Measurements from ENCODE around the gene PALB2. TPM values are rescaled to one million over a fixed set of nuclear protein-coding genes. Genes with fewer than 3 reads are reported as not detected.

Gene PALB2
- total and polyA plus RNA-seq, 2 of the 8 experiments (the other 6 are each of a cell fraction or from before 2014, with no cell fraction given): 12.5 to 33.1 TPM

GRCh38 chr16:23679986-23680336 is 38.9 kb upstream of the PALB2 start:
- Histone ChIP-seq H3K27me3 (replicated peaks in 1 of 4; ENCODE audit: control insufficient read depth in 3 of 4, extremely low read depth in 1 of 4, insufficient read depth in 3 of 4, low read length in 3 of 4) (no peaks in the 10 kb centered on the region), H2BK120ac (replicated peaks; ENCODE audit: low read depth, low read length) (no peak overlapping the region), H2BK20ac (ENCODE audit: low read length) (no peak overlapping the region), H3K79me1 (ENCODE audit: low read depth, low read length) (peaks cover 20% of the 10 kb centered on the region), H4K91ac (replicated peaks; ENCODE audit: insufficient read length, low read length) (no peak overlapping the region), H2AFZ (ENCODE audit: low read length) (no peak overlapping the region), H3K4ac (replicated peaks; ENCODE audit: insufficient read length, low read depth, low read length) (no peak overlapping the region), H3K9ac (replicated peaks in 1 of 4; ENCODE audit: extremely low read depth in 1 of 4, low read depth in 3 of 4, low read length in 3 of 4) (peak overlapping the region in 3 of 4 experiments; percentile 85 to 90 (median 86); a peak in 6 of 7 replicates), H3K36me3 (ENCODE audit: control insufficient read depth in 2 of 4, insufficient read depth in 4 of 4, low read length in 3 of 4) (peaks cover 27 to 46% (median 33%) of the 10 kb centered on the region in 4 experiments), H3K23ac (ENCODE audit: insufficient read length) (no peak overlapping the region), H3K23me2 (ENCODE audit: low read depth, low read length) (peaks cover 11% of the 10 kb centered on the region; the same call in 1 of the 2 replicates), H2BK12ac (ENCODE audit: low read depth, low read length) (no peak overlapping the region), H3K79me2 (ENCODE audit: control insufficient read depth in 1 of 2, insufficient read depth in 2 of 2, low read length in 2 of 2) (peaks cover 16 to 39% of the 10 kb centered on the region in 2 experiments), H4K8ac (ENCODE audit: extremely low read depth, insufficient read depth, low read length) (no peak overlapping the region), H3K56ac (replicated peaks; ENCODE audit: insufficient read length, low read depth, low read length) (no peak overlapping the region), H3K9me3 (ENCODE audit: insufficient read depth in 2 of 2, low read depth in 1 of 2, low read length in 1 of 2) (no peaks in the 10 kb centered on the region), H4K5ac (ENCODE audit: insufficient read length, low read depth, low read length) (no peak overlapping the region), H4K20me1 (replicated peaks in 1 of 2; ENCODE audit: control insufficient read depth in 1 of 2, insufficient read depth in 2 of 2, low read length in 2 of 2) (peaks cover 3 to 14% of the 10 kb centered on the region in 2 experiments), H3K4me2 (ENCODE audit: insufficient read depth in 1 of 2, low read depth in 2 of 2, low read length in 2 of 2) (peak overlapping the region; percentile 90 to 94), H2AK5ac (ENCODE audit: low read depth, low read length) (no peak overlapping the region), H3K4me3 (ENCODE audit: extremely low read depth in 1 of 4, insufficient read depth in 2 of 4, low read depth in 3 of 4, low read length in 4 of 4) (peak overlapping the region; percentile 96 to 99 (median 98)), H2BK5ac (ENCODE audit: low read depth, low read length) (peak overlapping the region; percentile 95), H3K4me1 (replicated peaks in 1 of 4; ENCODE audit: control insufficient read depth in 3 of 4, insufficient read depth in 4 of 4, low read length in 3 of 4) (peaks cover 2 to 8% (median 7%) of the 10 kb centered on the region in 4 experiments; a peak in 4 of 7 replicates), H3K14ac (ENCODE audit: insufficient read length) (no peak overlapping the region), H2BK15ac (ENCODE audit: low read length) (no peak overlapping the region), H3K18ac (ENCODE audit: extremely low read depth, low read length) (no peak overlapping the region), H3K27ac (ENCODE audit: low read depth, low read length) (no peak overlapping the region)
- CTCF ChIA-PET (ENCODE audit: partially characterized antibody): interaction anchor here (1.3 to 4.7 kb wide), 3 partner anchors 14 to 180 kb away, joined by 3 to 43 read pairs (median 5); no protein-coding TSS in a partner anchor
- FAIRE-seq: no peak
- POLR2A ChIA-PET (ENCODE audit: partially characterized antibody): interaction anchor here (1.0 to 13.1 kb wide), 9 partner anchors 12 to 171 kb away, joined by 3 to 230 read pairs (median 9); partner anchors contain the start of genes DCTN5, NDUFAB1 and PALB2
- no peak for DNase-seq (ENCODE audit: low read depth in 1 of 2, low spot score in 2 of 2)
- WGBS, 2 experiments (ENCODE audit: extremely low coverage in 1 of 2, insufficient coverage in 1 of 2, insufficient read length in 1 of 2, insufficient replicate concordance in 2 of 2, low coverage in 1 of 2, low lambda C conversion rate in 2 of 2, missing lambda C conversion rate in 1 of 2): 41% methylated on average over 6 of the region's 6 CpGs; no CpG with 5 or more reads in 1 of the 2 experiments
- TF ChIP-seq CTBP2 (IDR thresholded peaks at IDR 0.05; ENCODE audit: borderline replicate concordance, insufficient read depth, insufficient read length, low read length) (no peak), CHD2 (IDR thresholded peaks at IDR 0.05; ENCODE audit: low read length) (no peak), SIX5 (IDR thresholded peaks at IDR 0.05; ENCODE audit: low read depth, low read length) (no peak), EP300 (IDR thresholded peaks at IDR 0.05; ENCODE audit: borderline replicate concordance in 1 of 2, low read depth in 2 of 2, low read length in 2 of 2) (no peak), HDAC6 (IDR thresholded peaks at IDR 0.05; ENCODE audit: low read depth, low read length) (no peak), RXRA (IDR thresholded peaks at IDR 0.05; ENCODE audit: insufficient read depth, low read depth, low read length) (no peak), SP2 (IDR thresholded peaks at IDR 0.05; ENCODE audit: low read length) (no peak), SRF (IDR thresholded peaks at IDR 0.05; ENCODE audit: low read depth, low read length) (no peak), RNF2 (IDR thresholded peaks at IDR 0.05; ENCODE audit: borderline replicate concordance, low read depth, low read length, missing control alignments, poor library complexity, severe bottlenecking) (no peak), SP4 (IDR thresholded peaks at IDR 0.05; ENCODE audit: low read length) (no peak), FOSL1 (IDR thresholded peaks at IDR 0.05; ENCODE audit: insufficient read depth, low read depth, low read length) (no peak)
- TF ChIP-seq, protein P1, sequence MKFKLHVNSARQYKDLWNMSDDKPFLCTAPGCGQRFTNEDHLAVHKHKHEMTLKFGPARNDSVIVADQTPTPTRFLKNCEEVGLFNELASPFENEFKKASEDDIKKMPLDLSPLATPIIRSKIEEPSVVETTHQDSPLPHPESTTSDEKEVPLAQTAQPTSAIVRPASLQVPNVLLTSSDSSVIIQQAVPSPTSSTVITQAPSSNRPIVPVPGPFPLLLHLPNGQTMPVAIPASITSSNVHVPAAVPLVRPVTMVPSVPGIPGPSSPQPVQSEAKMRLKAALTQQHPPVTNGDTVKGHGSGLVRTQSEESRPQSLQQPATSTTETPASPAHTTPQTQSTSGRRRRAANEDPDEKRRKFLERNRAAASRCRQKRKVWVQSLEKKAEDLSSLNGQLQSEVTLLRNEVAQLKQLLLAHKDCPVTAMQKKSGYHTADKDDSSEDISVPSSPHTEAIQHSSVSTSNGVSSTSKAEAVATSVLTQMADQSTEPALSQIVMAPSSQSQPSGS (IDR thresholded peaks at IDR 0.05; ENCODE audit: low read length): no peak

All from H1 (cell line).